ENCODE results near the gene ELOVL4. TPM values are rescaled to one million over a fixed set of nuclear protein-coding genes. Genes with fewer than 3 reads are reported as not detected.

ELOVL4 gene
- total and polyA plus RNA-seq, 7 donors: 0.01 to 0.24 (median 0.10) TPM

- TF ChIP-seq CTCF (IDR thresholded peaks at IDR 0.05): no peak
- Histone ChIP-seq H3K27me3 (ENCODE audit: insufficient read depth in 3 of 3, low read length in 2 of 3) (no peaks in the 10 kb centered on the region), H3K9me3 (no peaks in the 10 kb centered on the region), H3K36me3 (ENCODE audit: insufficient read depth in 1 of 2, low read depth in 1 of 2) (no peaks in the 10 kb centered on the region), H3K27ac (no peak overlapping the region), H3K4me1 (no peaks in the 10 kb centered on the region), H3K4me3 (no peak overlapping the region)
- ATAC-seq (no peak), DNase-seq (no peak)
- intact Hi-C loops (cut with DNase I): no loop called here
Measured at GRCh38 chr6:79985128-79985527, 37.8 kb upstream of the ELOVL4 start.

- ATAC-seq: no peak
- no peak overlapping the region for H3K4me3 ChIP-seq
- WGBS, 3 donors: 35 to 49% (median 42%) methylated on average over 2 of the region's 2 CpGs
Measured at GRCh38 chr6:79984261-79984660, 36.9 kb upstream of the ELOVL4 start.

GRCh38 chr6:79981652-79982051 is 34.3 kb upstream of the ELOVL4 start:
- no peak overlapping the region for H3K27ac ChIP-seq
- no peaks in the 10 kb centered on the region for H3K9me3 ChIP-seq
- no peaks in the 10 kb centered on the region for H3K4me1 ChIP-seq
- no peak for TF ChIP-seq CTCF (IDR thresholded peaks at IDR 0.05)
- H3K27me3 ChIP-seq (ENCODE audit: insufficient read depth in 3 of 3, low read length in 2 of 3): no peaks in the 10 kb centered on the region
- intact Hi-C loops (cut with DNase I): no loop called here
- H3K36me3 ChIP-seq (ENCODE audit: insufficient read depth in 1 of 2, low read depth in 1 of 2): no peaks in the 10 kb centered on the region
- no peak for DNase-seq
- no peak overlapping the region for H3K4me3 ChIP-seq
- no peak for ATAC-seq
- 93 to 96% (median 96%) methylated on average over 4 of the region's 4 CpGs for WGBS, 3 donors

More at GRCh38 chr6:79984261-79984660, 36.9 kb upstream of the ELOVL4 start:
- Histone ChIP-seq H3K9me3 (no peaks in the 10 kb centered on the region), H3K27ac (no peak overlapping the region), H3K36me3 (ENCODE audit: insufficient read depth in 1 of 2, low read depth in 1 of 2) (no peaks in the 10 kb centered on the region), H3K4me1 (no peaks in the 10 kb centered on the region), H3K27me3 (ENCODE audit: insufficient read depth in 3 of 3, low read length in 2 of 3) (no peaks in the 10 kb centered on the region)
- intact Hi-C loops (cut with DNase I): no loop called here
- no peak for DNase-seq
- no peak for TF ChIP-seq CTCF (IDR thresholded peaks at IDR 0.05)

GRCh38 chr6:79971193-79971592 is 23.8 kb upstream of the ELOVL4 start:
- no peaks in the 10 kb centered on the region for H3K4me1 ChIP-seq
- TF ChIP-seq CTCF (IDR thresholded peaks at IDR 0.05): no peak
- no peaks in the 10 kb centered on the region for H3K36me3 ChIP-seq (ENCODE audit: insufficient read depth in 1 of 2, low read depth in 1 of 2)
- H3K27ac ChIP-seq: no peak overlapping the region
- intact Hi-C loops (cut with DNase I): no loop called here
- ATAC-seq (no peak), DNase-seq (no peak)
- no peak overlapping the region for H3K4me3 ChIP-seq
- no peaks in the 10 kb centered on the region for H3K27me3 ChIP-seq (ENCODE audit: insufficient read depth in 3 of 3, low read length in 2 of 3)
- peaks cover 16% of the 10 kb centered on the region for H3K9me3 ChIP-seq

GRCh38 chr6:79969784-79970183 is 22.4 kb upstream of the ELOVL4 start:
- peaks cover 16% of the 10 kb centered on the region for H3K9me3 ChIP-seq
- 84 to 92% (median 84%) methylated on average over 5 of the region's 5 CpGs for WGBS, 3 donors
- no peaks in the 10 kb centered on the region for H3K27me3 ChIP-seq (ENCODE audit: insufficient read depth in 3 of 3, low read length in 2 of 3)
- ATAC-seq (no peak), DNase-seq (no peak)
- H3K4me3 ChIP-seq: no peak overlapping the region
- no peaks in the 10 kb centered on the region for H3K4me1 ChIP-seq
- no peaks in the 10 kb centered on the region for H3K36me3 ChIP-seq (ENCODE audit: insufficient read depth in 1 of 2, low read depth in 1 of 2)
- H3K27ac ChIP-seq: no peak overlapping the region
- TF ChIP-seq CTCF (IDR thresholded peaks at IDR 0.05): no peak
- intact Hi-C loops (cut with DNase I): no loop called here
